SHP77 (cell line): ENCODE measurements around the gene RGL3.
"Not testable (repeated sequence)": the region's sequence is repeated elsewhere in the genome, so short reads cannot be mapped to it uniquely, and the experiment has no call there.

ENCODE experiments used
- DNase-seq, 2 experiments: peaks; one replicate each; lab custom pipeline; 2025; lab: John Stamatoyannopoulos, UW

RGL3 gene

GRCh38 chr19:11361771-11362731 is 57.1 kb downstream of the RGL3 start:
- DNase-seq = no peak

DNA sequence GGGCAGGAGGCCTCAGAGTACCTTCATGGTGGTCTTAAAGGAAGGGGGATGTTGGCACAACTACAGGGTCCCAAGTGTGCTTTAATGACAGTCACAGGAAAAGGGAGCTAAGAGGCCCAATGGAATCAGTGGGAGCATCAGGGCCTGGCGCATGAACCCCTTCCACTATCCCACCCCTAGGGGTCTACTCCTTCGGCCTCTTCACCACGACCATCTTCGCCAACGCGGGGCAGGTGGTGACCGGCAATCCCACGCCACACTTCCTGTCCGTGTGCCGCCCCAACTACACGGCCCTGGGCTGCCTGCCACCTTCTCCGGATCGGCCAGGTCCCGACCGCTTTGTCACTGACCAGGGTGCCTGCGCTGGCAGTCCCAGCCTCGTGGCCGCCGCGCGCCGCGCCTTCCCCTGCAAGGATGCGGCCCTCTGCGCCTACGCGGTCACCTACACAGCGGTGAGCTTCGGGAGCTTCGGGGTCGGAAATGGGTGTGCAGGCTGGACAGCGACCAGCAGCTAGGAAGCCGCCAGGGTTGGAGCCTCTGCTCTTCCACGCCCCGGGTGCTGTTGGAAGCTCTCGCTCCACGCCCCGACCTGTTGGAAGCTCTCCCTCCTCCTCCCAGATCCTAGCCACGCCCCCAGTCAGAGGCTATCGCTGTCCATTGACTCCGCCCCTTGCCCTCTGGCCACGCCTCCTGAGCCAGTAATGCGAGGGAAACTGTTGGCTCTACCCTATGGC is 57.9 kb downstream of the RGL3 start:
- no peak for DNase-seq

- DNase-seq = no peak
Measured at GRCh38 chr19:11359421-11359820, 59.7 kb downstream of the RGL3 start.

DNA sequence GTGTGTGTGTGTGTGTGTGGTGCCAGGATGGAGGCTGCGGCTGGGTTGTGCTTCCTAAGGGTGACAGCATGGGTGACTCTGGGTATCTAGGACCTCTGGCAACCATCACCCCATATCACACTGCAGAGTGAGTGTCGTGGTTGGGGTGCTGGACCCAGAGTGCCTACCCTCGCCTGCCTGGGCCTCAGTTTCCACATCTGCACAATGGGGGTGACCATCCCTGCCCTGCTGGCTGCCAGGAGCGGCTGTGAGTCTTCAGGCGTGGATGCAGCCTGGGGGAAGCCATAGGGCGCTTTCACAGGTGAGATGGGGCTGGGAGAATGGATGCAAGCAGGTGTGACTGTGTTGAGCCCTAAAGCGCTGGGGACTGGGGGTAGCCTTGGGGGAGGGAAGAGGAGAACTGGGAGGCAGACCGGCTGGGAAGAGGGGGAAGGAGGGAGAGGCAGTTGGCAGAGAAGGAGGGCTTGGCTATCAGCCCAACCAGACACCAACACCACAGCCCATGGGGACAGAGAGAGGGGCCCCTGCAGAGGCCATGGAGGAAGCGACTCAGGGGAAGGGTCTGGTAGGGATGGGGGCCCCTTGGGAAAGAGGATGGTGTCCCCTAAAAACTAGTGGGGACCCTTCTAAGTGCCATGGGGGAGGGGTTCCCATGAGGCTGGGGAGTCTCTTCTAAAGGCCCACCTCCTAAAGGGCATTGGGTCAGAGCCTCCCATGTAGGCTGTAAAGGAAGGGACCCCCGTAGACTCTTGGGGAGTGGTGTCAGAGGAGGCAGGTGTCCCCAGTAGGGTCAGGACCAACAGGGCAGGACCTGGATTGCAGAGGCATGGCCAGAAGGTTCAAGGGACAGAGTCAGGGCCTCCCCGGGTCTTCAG is 62.2 kb downstream of the RGL3 start:
- no peak for DNase-seq

DNA sequence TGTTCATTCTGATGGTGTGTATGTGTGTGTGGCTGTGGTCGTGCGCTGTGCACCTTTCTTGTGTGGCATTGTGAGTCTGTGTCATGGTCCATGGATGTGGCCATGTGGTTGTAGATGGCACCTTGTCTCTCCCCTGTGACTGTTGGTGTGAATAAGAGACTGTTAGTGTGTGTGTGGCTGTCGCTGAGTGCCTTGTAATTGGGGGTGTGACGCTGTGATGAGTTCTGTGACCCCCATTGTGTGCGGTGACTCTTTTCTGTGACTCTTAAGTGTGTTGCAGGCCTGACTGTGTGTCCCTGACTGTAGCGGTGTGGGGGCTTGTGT is 63.1 kb downstream of the RGL3 start:
- no peak for DNase-seq

DNA sequence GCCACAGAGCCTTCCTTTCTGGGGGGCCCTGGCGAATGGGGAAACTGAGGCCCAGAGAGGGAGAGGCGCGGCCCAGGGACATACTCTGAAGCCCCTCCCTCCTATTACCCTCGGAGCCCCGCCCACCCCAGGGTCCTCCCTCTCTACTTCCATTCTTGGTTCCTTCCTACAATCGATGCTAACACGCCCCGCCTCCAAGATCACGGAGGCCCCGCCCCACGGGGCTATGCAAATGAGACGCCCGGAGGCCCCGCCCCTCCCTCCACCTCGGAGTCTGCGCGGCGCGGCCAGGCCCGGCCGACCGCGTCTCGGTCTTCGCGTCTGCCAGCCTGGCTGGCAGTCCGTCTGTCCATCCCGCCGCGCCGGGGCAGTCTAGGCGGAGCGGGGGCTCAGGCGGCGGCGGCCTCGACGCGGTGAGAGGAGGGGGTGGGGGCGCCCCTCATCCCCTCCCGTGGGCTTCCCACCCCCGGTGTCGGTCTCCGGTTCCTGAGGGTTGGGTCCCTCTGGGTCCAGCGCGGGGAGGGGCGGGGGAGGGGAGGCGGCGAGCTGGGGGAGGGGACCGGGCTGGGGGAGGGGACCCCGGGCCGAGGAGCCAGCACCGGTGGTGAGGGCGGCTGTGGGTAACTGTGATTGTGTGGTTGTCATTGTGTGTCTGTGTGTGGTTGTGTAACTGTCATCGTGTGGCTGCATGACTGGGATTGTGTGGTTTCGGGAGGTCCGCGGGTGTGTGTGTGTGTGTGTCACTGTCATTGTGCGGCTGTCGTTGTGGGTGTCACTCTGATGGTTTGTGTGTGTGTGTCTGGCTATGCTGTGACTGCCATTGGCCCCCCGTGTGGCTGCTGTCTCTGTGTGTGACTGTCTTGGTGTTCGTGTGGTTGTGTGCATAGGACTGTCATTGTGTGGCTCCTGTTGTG is 63.7 kb downstream of the RGL3 start, which contains the start of gene PLPPR2:
Gene PLPPR2, plus strand, starts transcription at position 273 of the 914 bp plus-strand sequence. CDS start 2,242 bp downstream, outside the sequence.
- peak; percentile 60 to 83 for DNase-seq

- DNase-seq = not testable (repeated sequence)
Measured at GRCh38 chr19:11354102-11354501, 65.0 kb downstream of the RGL3 start.

DNA sequence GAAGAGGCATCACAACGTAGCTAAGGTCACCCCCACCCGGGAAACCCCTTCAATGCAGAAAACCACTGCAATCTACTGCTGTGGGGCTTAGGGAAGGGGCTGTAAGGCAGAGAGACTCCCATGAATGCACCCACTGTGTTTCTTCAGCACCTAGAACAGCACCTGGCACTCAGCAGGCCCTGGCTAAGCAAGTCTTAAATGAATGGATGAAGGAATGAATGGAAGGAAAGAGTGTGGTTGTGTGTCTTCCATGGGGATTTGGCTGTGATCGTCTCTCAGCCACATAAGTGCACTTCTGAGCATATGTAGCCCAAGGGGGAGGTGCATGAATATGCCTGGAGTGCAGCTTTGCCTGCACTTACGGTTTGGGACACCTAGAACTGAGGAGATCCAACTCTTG is 69.9 kb downstream of the RGL3 start:
- DNase-seq = no peak

DNA sequence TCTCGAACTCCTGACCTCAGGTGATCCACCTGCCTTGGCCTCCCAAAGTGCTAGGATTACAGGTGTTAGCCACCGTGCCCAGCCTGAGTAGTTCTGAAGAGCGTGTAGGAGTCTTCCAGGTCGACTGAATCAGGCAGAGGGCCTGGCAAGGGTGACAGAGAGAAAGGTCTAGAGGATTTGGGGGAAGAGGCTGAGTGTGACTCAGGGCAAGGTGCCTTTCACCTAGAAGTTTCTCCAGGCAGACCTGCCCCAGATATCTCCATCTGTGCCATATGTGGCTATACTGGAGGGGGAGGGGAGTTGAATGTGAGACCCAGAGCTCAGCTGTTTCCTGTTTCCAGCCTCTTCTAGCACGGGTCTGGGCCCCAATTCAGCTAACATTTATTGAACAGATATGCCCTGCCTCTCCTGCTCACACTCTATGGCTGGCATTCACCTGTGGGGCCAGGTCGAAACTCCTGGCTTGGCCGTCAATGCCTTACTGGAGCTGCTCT is 71.5 kb downstream of the RGL3 start:
- DNase-seq = no peak

- peak; percentile 99 for DNase-seq
Measured at GRCh38 chr19:11346104-11346940, 72.8 kb downstream of the RGL3 start, which contains the start of the genes CCDC159 and TMEM205. Gene CCDC159 (plus strand): TSS chr19:11346519. CDS start chr19:11346607, 88 bp downstream. Gene TMEM205 (minus strand): TSS chr19:11346268. CDS start chr19:11345619, 649 bp downstream.

- DNase-seq = no peak
Measured at GRCh38 chr19:11345122-11345803, 73.9 kb downstream of the RGL3 start.
